Activated T-cell treated with anti-CD3 and anti-CD28 coated beads, Interleukin-2, amount 50 U/mL, for 72 hours (primary cell): ENCODE measurements around the gene GGNBP2. TPM values are rescaled to one million over a fixed set of nuclear protein-coding genes. Genes with fewer than 3 reads are reported as not detected.
A peak's percentile ranks its signal among the peaks of the same experiment; 100 is the strongest.

ENCODE experiments used
- ATAC-seq, 2 donors: fragments of 150-1000 bp; cut with Tn5 transposase; replicated peaks in 1 of 2; 2 replicates each; pipeline ENCODE4 v1.10.0; 2021; ENCODE audit warnings: moderate library complexity in 2 of 2, mild to moderate bottlenecking in 1 of 2
- DNase-seq, 2 donors: peaks; one replicate each; pipeline ENCODE4 v3.0.0; 2021 to 2022; ENCODE audit warnings: mixed read lengths in 1 of 2
- H3K27ac Mint-ChIP-seq: one replicate; pipeline ENCODE4 v1.8.0; 2022; ENCODE audit warnings: mild to moderate bottlenecking, moderate library complexity, mixed read lengths
- H3K27me3 Mint-ChIP-seq: one replicate; pipeline ENCODE4 v1.8.0; 2022; ENCODE audit warnings: low read depth, mixed read lengths
- H3K36me3 Mint-ChIP-seq, 2 donors: one replicate each; pipeline ENCODE4 v1.8.0; 2022; ENCODE audit warnings: mixed read lengths in 2 of 2, mild to moderate bottlenecking in 1 of 2; ENCODE audit not compliant: insufficient read depth in 2 of 2
- H3K4me1 Mint-ChIP-seq: one replicate; pipeline ENCODE4 v1.8.0; 2022; ENCODE audit warnings: low read depth, mixed read lengths
- H3K4me3 Mint-ChIP-seq, 2 donors: one replicate each; pipeline ENCODE4 v1.8.0; 2022; ENCODE audit warnings: mild to moderate bottlenecking in 2 of 2, mixed read lengths in 2 of 2, moderate library complexity in 2 of 2
- H3K9me3 Mint-ChIP-seq, 2 donors: one replicate each; pipeline ENCODE4 v1.8.0; 2022; ENCODE audit warnings: mixed read lengths in 2 of 2
- total RNA-seq, 2 donors: library from RNA; stranded (reverse); gene quantifications; one replicate each; pipeline ENCODE4 v1.2.3, GENCODE V29; 2022

Gene GGNBP2
- total RNA-seq, 2 donors from 2014 or later: 156 to 173 TPM

DNA sequence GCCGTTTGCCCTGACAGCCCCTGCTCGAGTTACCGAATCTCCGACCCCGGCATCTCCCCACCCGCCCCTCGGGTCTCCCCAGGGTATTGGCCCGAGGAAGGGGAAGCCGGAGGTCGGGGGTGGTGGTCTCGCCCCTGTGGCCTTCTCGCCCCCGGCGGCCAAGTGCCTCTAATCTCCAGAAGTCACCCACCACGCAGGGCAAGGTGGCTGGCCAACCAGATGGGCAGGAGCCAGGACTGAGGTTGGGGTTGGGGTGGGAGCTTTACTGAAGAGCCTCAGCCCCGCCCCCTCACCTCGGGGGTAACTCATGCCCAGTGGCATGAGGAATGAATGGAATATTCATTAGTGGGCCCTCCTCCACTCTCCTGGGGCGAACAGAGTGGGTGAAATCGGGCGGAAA is 47.6 kb downstream of the GGNBP2 start:
- H3K27me3 Mint-ChIP-seq: no peaks in the 10 kb centered on the region
- H3K27ac Mint-ChIP-seq: no peak overlapping the region
- peak in 1 of 2 donors; percentile 25 for DNase-seq
- H3K4me1 Mint-ChIP-seq: peaks cover 39% of the 10 kb centered on the region
- peak; percentile 3 to 17 for ATAC-seq
- H3K9me3 Mint-ChIP-seq: no peaks in the 10 kb centered on the region
- peaks cover 2 to 8% of the 10 kb centered on the region in 2 donors for H3K36me3 Mint-ChIP-seq
- H3K4me3 Mint-ChIP-seq: peak overlapping the region; percentile 77 to 80

DNA sequence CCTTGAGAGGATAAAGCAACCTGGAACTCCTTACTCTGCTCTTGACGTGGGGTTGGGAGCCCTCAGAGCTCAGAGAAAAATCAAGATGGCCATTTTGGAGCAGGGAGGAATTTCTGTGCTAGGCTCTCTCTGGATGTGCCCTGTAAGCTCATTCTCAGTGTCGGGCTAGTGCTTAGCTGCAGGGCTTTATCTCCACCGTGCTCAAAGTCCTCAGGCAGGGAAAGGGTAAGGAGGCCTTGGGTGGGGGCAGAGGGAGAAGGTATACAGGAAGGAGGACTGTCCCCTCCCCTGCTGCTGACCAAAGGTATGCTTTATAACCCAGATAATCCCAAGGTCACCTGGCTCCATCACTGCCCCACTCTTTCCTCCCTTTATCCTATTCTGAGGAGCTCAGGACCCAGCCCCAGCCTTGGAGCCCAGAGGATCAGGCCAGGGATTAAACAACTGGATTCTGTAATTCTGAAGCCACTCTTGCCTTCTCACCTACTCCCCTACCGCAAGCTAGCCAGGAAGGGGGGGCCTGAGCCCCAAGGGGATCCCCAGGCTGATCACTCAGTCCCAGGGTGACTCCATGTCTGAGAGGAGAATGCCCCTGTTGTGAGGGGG is 48.1 kb downstream of the GGNBP2 start:
- Mint-ChIP-seq H3K36me3 (peaks cover 2 to 8% of the 10 kb centered on the region in 2 donors), H3K4me1 (peaks cover 39% of the 10 kb centered on the region), H3K9me3 (no peaks in the 10 kb centered on the region), H3K27ac (no peak overlapping the region), H3K27me3 (no peaks in the 10 kb centered on the region), H3K4me3 (peak overlapping the region; percentile 77 to 80)
- DNase-seq (peak; percentile 23 to 28), ATAC-seq (no peak)

DNA sequence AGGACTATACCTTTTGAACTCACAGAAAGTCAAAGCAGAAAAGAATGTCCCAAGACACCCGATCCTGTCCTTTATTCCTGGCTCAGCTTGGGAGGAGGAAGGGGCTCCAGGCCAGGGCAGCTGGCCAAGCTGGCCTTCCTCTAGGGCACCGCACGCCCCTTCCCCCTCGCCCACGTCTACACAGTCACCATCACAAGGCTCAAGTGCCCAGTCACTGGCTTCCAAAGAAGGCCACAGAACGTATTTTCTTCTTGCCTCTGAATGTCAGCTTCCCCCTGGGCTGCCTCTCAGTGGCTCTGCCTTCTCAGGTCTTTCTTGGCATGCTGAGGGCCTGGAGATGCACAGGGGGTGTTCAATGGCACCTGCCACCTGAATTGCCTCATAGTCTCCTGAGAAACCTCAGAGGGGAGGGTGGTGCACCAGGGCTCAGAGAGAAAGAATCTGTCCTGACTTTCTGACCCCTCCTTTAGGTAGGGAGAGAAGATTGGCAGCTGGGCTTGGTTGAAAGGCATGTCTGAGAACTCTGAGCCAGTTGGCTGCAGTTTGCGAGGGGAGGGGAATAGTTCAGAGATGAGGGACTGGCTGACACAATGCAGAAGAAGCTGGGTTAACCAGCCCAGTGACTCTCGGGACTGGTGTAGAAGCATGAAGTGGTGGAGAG is 49.1 kb downstream of the GGNBP2 start:
- no peak for DNase-seq
- peaks cover 39% of the 10 kb centered on the region for H3K4me1 Mint-ChIP-seq
- no peak overlapping the region for H3K4me3 Mint-ChIP-seq

DNA sequence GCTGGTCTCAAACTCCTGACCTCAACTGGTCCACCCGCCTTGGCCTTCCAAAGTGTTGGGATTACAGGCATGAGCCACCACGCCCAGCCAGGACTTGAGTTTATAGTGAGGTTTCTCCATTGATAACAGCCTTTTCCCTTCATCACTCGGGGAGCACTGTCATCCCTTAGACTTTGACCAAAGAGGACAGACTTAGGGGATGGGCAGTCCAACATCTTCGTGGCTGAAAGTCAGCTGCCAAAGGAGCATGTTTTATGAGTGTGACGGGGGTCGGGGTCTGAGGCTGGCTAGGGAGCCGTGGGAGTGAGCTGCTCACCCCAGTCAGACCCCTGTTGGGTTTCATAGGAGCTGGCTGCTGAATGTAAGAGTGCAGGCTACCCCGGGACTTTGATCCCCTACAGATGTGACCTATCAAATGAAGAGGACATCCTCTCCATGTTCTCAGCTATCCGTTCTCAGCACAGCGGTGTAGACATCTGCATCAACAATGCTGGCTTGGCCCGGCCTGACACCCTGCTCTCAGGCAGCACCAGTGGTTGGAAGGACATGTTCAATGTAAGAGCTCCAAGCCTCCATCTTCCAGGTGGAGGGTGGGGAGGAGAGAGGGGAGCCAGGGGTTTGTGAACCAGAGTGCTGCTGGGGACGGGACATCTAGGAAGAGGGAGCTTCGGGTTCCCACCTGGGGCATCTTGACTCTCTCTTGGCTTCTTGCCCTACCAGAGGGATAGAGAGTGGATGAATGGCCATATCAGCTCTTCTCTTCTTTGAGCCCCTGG is 50.1 kb downstream of the GGNBP2 start:
- peaks cover under 1 to 2% of the 10 kb centered on the region in 2 donors for H3K36me3 Mint-ChIP-seq
- no peak overlapping the region for H3K27ac Mint-ChIP-seq
- no peak overlapping the region for H3K4me3 Mint-ChIP-seq
- H3K9me3 Mint-ChIP-seq: no peaks in the 10 kb centered on the region
- H3K27me3 Mint-ChIP-seq: no peaks in the 10 kb centered on the region
- H3K4me1 Mint-ChIP-seq: peaks cover 35% of the 10 kb centered on the region
- no peak for ATAC-seq
- no peak for DNase-seq

More for the DNA sequence above, 49.1 kb downstream of the GGNBP2 start:
- H3K9me3 Mint-ChIP-seq: no peaks in the 10 kb centered on the region
- H3K27me3 Mint-ChIP-seq: no peaks in the 10 kb centered on the region
- no peak for ATAC-seq
- H3K36me3 Mint-ChIP-seq: peaks cover 2 to 8% of the 10 kb centered on the region in 2 donors
- peak overlapping the region; percentile 2 for H3K27ac Mint-ChIP-seq

DNA sequence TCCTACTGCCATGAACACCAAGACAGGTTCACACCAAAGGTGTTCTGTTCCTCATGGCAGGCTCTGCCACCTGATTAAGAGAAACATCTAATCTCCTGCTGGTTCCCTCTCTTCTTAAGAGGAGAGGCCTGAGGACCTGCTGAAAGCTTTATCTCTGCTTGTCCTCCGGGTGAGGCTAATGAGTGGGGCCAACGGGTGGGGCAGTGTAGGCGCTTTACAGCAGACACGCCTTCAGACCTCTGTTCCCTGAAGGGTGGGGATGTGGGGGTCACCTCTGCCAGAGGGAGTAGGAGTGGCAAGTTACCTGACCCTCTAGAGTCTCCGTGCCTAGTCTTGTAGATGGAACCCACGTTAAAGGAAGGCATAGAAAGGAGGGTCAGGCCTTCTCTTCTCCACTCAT is 52.5 kb downstream of the GGNBP2 start:
- DNase-seq (no peak), ATAC-seq (no peak)
- Mint-ChIP-seq H3K36me3 (peaks cover 0 to 2% of the 10 kb centered on the region in 2 donors), H3K4me3 (no peak overlapping the region), H3K4me1 (peaks cover 28% of the 10 kb centered on the region), H3K9me3 (no peaks in the 10 kb centered on the region), H3K27me3 (no peaks in the 10 kb centered on the region), H3K27ac (no peak overlapping the region)

DNA sequence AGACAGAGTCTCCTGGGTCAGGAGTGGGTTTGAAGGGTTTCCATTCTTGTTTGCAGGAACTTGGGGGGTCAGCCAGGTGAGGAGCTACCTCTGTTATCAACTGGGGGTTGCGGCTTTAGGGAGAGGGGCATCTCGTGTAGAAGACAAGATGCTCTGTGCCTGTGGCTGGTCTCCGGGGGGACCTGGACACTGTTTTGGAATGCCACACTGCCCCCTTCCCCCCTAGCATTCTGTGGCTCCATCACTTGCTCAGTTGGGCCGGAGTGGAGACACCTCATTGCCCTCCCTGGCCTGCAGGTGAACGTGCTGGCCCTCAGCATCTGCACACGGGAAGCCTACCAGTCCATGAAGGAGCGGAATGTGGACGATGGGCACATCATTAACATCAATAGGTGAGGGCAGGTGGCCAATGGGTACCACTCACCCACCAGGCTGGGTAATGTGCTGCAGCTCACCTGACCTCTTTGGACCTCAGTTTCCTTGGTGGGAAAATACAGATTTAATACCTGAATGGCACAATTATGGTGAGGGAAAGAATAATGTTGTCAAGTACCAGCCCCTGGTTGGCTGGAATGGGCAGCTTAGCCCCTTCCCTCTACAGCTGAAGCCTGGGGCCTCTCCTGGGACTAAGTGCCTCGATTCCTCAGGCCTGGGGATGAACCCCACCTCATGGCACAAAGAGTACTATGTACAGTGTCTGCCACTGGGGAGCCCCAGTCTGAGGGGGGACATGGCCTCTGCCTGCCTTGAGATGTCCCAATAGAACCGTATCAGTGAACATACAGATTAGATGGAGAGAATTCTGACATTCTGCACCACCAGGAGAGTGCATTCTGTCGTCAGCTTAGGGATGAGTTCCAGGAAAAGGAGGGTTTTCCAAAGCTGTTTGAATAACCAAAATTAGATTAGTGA is 53.4 kb downstream of the GGNBP2 start:
- H3K36me3 Mint-ChIP-seq: peaks cover 0 to 2% of the 10 kb centered on the region in 2 donors
- H3K4me1 Mint-ChIP-seq: peaks cover 19% of the 10 kb centered on the region
- no peaks in the 10 kb centered on the region for H3K9me3 Mint-ChIP-seq
- H3K27ac Mint-ChIP-seq: no peak overlapping the region
- DNase-seq (no peak), ATAC-seq (no peak)
- no peak overlapping the region for H3K4me3 Mint-ChIP-seq
- no peaks in the 10 kb centered on the region for H3K27me3 Mint-ChIP-seq

DNA sequence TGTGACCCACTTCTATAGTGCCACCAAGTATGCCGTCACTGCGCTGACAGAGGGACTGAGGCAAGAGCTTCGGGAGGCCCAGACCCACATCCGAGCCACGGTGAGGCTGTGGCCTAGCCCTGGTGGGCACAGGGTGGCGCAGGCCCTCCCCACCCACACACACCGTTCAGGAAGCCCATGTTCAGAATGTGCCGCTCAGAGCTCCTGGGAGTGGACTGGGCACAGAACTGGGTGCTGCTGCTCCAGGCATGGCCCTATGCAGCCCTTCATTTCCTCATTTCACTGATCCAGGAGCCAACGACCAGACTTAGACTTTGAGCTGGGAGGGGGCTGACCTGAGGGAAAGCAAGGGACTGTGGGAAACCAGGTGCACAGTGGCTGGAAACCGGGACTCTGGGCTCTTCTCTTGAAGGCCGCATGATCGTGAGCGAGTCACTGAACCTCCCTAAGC is 54.3 kb downstream of the GGNBP2 start:
- Mint-ChIP-seq H3K9me3 (no peaks in the 10 kb centered on the region), H3K4me1 (peaks cover 16% of the 10 kb centered on the region), H3K27ac (no peak overlapping the region), H3K4me3 (no peak overlapping the region), H3K36me3 (peaks cover under 1 to 2% of the 10 kb centered on the region in 2 donors), H3K27me3 (no peaks in the 10 kb centered on the region)
- DNase-seq (no peak), ATAC-seq (no peak)

DNA sequence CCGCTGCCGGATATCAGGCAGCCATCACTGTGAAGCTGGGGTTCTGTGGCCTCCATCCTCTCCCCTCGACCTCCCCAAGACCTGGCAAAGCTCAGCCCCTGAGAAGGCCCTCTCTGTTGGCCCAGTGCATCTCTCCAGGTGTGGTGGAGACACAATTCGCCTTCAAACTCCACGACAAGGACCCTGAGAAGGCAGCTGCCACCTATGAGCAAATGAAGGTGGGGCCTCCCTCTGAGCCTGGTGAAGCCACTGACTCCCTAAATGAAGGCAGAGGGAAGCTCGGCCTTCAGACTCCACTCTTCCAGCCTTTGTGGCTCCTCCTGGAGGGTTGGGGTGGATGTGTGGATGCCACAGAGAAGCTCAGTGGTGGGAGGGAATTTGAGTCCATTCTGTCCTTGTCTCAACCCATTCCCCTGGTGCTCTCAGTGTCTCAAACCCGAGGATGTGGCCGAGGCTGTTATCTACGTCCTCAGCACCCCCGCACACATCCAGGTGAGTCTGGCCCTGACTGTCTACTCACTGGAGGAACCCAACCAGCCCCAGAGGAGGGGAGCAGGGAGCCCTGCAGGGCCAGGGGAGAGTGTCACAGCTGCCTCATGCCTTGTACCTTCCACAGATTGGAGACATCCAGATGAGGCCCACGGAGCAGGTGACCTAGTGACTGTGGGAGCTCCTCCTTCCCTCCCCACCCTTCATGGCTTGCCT is 55.0 kb downstream of the GGNBP2 start:
- H3K4me3 Mint-ChIP-seq: no peak overlapping the region
- DNase-seq (no peak), ATAC-seq (no peak)
- no peak overlapping the region for H3K27ac Mint-ChIP-seq
- H3K4me1 Mint-ChIP-seq: peaks cover 23% of the 10 kb centered on the region
- H3K36me3 Mint-ChIP-seq: peaks cover 4 to 5% of the 10 kb centered on the region in 2 donors
- H3K9me3 Mint-ChIP-seq: no peaks in the 10 kb centered on the region
- H3K27me3 Mint-ChIP-seq: no peaks in the 10 kb centered on the region

DNA sequence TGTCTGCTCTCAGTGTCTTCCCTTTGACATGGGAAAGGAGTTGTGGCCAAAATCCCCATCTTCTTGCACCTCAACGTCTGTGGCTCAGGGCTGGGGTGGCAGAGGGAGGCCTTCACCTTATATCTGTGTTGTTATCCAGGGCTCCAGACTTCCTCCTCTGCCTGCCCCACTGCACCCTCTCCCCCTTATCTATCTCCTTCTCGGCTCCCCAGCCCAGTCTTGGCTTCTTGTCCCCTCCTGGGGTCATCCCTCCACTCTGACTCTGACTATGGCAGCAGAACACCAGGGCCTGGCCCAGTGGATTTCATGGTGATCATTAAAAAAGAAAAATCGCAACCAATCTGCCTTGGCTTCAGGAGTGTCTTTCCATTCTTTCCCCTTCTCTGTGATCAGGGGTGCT is 55.7 kb downstream of the GGNBP2 start:
- Mint-ChIP-seq H3K27me3 (no peaks in the 10 kb centered on the region), H3K9me3 (no peaks in the 10 kb centered on the region), H3K4me3 (peak overlapping the region; percentile 90 to 95), H3K4me1 (peaks cover 28% of the 10 kb centered on the region), H3K27ac (peak overlapping the region; percentile 96), H3K36me3 (peaks cover 4 to 5% of the 10 kb centered on the region in 2 donors)
- ATAC-seq: no peak
- no peak for DNase-seq

DNA sequence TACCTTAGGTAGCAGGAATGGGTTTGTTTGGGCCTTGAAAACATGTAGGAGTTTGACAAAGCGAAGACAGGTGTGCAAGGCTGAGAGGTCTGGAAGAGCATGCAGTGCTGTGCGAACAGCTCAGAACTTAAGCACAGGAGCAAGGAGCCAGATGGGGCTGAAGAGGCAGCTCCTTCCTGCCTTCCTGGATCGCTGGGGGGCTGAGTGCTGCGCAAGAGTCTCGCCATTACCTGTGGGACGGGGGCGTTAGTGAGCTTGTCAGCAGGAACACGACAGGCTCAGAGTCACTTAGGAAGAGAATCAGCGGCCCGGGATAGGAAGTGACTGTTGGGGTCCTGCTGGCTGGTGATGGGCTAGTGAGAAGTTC is 56.2 kb downstream of the GGNBP2 start:
- Mint-ChIP-seq H3K36me3 (peaks cover 4 to 7% of the 10 kb centered on the region in 2 donors), H3K27ac (peak overlapping the region; percentile 96), H3K4me3 (peak overlapping the region; percentile 90 to 95), H3K27me3 (no peaks in the 10 kb centered on the region), H3K4me1 (peaks cover 33% of the 10 kb centered on the region), H3K9me3 (no peaks in the 10 kb centered on the region)
- DNase-seq (no peak), ATAC-seq (peak; percentile 7 to 11)

DNA sequence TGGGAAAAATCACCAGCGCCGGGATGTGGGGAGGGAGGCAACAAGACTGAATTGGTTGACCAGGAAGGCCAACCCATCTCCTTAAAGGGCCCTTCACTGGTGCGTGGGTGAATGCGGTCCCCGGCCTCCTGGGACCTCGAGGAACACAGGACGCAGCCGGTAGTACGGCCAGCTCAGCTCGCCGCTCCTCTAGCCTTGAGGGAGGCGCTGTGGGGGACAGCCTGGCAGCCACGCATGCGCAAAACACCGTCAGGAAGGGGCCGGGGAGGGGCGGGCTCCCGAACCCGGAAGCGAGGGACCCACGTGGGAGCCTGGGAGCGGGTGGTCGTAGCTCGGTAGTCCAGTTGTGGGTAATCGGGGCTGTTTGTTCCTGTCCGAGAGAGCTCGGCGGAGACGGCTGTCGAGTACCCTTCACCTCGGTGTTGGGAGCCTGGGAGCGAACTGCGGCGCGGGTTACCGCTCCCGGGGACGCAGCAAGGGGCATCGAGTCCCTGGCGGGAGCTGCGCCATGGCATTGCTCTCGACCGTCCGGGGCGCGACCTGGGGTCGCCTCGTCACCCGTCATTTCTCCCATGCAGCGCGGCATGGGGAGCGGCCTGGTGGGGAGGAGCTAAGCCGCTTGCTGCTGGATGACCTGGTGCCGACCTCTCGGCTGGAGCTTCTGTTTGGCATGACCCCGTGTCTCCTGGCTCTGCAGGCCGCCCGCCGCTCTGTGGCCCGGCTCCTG is 56.7 kb downstream of the GGNBP2 start, which contains the start of gene MRM1:
MRM1 (plus strand) TSS at position 281 of the 727 bp plus-strand sequence; CDS start at position 509, 228 bp downstream.
- Mint-ChIP-seq H3K4me1 (peaks cover 36% of the 10 kb centered on the region), H3K9me3 (no peaks in the 10 kb centered on the region), H3K4me3 (peak within 1 kb of the TSS; percentile 90 to 95), H3K27ac (peak within 1 kb of the TSS; percentile 96), H3K27me3 (no peaks in the 10 kb centered on the region), H3K36me3 (peaks cover 4 to 7% of the 10 kb centered on the region in 2 donors)
- ATAC-seq: peak; percentile 89 to 91
- peak; percentile 91 to 92 for DNase-seq
